Upper lobe of left lung (tissue), 4 donors: Measurements from ENCODE around the gene CACNA1D.

Source experiments
- CTCF ChIP-seq, 6 experiments: fragments of 450-650 bp in 4 of 6; fragments of 200-600 bp in 2 of 6; sonication (generic) in 2 of 6; IDR thresholded peaks; one replicate each; pipeline ENCODE4 v1.5.1; 2016 to 2019; ENCODE audit warnings: antibody characterized with exemption in 6 of 6
- POLR2A ChIP-seq, 4 donors: fragments of 450-650 bp; IDR thresholded peaks; one replicate each; pipeline ENCODE4 v1.5.1; 2016 to 2017; ENCODE audit warnings: antibody characterized with exemption in 4 of 4, mild to moderate bottlenecking in 2 of 4
- POLR2AphosphoS5 ChIP-seq, 2 donors: sonication (generic); formaldehyde crosslinking; IDR thresholded peaks; one replicate each; pipeline ENCODE4 v1.5.1; 2017; ENCODE audit warnings: antibody characterized with exemption in 2 of 2

GRCh38 chr3:53773021-53773436, 278.6 kb downstream of the CACNA1D start:
- no peak for TF ChIP-seq CTCF (IDR thresholded peaks at IDR 0.05)
- no peak for TF ChIP-seq POLR2A (IDR thresholded peaks at IDR 0.05)
- no peak for TF ChIP-seq POLR2AphosphoS5 (IDR thresholded peaks at IDR 0.05)
